Tibial nerve (tissue), 4 donors: ENCODE measurements around the gene B3GALT5.

Experiments
- EP300 ChIP-seq, 2 donors: sonication (generic); formaldehyde crosslinking; IDR thresholded peaks; one replicate each; pipeline ENCODE4 v1.6.1; 2017; ENCODE audit warnings: antibody characterized with exemption in 2 of 2, mild to moderate bottlenecking in 1 of 2
- POLR2A ChIP-seq, 2 donors: fragments of 450-650 bp; IDR thresholded peaks; one replicate each; pipeline ENCODE4 v1.6.1; 2017; ENCODE audit warnings: antibody characterized with exemption in 2 of 2, mild to moderate bottlenecking in 2 of 2, moderate library complexity in 2 of 2
- TF ChIP-seq, protein P1 (sequence below), 5 experiments: fragments of 200-600 bp in 3 of 5; fragments of 450-650 bp in 2 of 5; sonication (generic) in 3 of 5; IDR thresholded peaks; one replicate each; pipeline ENCODE4 v1.5.1; 2016 to 2019; ENCODE audit warnings: antibody characterized with exemption in 5 of 5, mild to moderate bottlenecking in 3 of 5, moderate library complexity in 2 of 5

DNA sequence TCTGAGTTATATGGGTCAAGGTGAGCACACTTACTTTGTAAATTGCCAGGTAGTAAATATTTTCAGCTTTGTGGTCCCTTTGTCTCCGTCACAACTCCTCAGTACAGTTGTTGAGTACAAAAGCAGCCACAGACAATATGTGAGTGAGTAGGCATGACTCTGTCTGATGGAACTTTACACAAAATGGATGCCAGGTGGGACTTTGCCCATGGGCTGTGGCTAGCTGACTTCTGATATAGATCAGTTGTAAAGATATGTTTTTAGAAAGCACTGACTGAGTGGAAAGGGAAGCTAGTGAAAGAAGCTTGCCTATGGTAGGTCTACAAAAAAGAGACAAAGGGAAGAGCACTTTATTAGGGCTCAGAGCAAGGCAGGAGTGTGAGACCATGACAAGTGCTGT lies 109.1 kb downstream of the B3GALT5 start:
- TF ChIP-seq, protein P1, sequence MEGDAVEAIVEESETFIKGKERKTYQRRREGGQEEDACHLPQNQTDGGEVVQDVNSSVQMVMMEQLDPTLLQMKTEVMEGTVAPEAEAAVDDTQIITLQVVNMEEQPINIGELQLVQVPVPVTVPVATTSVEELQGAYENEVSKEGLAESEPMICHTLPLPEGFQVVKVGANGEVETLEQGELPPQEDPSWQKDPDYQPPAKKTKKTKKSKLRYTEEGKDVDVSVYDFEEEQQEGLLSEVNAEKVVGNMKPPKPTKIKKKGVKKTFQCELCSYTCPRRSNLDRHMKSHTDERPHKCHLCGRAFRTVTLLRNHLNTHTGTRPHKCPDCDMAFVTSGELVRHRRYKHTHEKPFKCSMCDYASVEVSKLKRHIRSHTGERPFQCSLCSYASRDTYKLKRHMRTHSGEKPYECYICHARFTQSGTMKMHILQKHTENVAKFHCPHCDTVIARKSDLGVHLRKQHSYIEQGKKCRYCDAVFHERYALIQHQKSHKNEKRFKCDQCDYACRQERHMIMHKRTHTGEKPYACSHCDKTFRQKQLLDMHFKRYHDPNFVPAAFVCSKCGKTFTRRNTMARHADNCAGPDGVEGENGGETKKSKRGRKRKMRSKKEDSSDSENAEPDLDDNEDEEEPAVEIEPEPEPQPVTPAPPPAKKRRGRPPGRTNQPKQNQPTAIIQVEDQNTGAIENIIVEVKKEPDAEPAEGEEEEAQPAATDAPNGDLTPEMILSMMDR (IDR thresholded peaks at IDR 0.05) = no peak
- TF ChIP-seq POLR2A (IDR thresholded peaks at IDR 0.05) (no peak), EP300 (IDR thresholded peaks at IDR 0.05) (no peak)
